SHP77 (cell line): Measurements from ENCODE around the gene CFAP161.
A peak's percentile ranks its signal among the peaks of the same experiment; 100 is the strongest.
"Not testable (repeated sequence)": the region's sequence is repeated elsewhere in the genome, so short reads cannot be mapped to it uniquely, and the experiment has no call there.

Source experiments
- DNase-seq, 2 experiments: peaks; one replicate each; lab custom pipeline; 2025; lab: John Stamatoyannopoulos, UW

Gene CFAP161

GRCh38 chr15:81107889-81108288, 26.2 kb upstream of the CFAP161 start:
- no peak for DNase-seq

DNA sequence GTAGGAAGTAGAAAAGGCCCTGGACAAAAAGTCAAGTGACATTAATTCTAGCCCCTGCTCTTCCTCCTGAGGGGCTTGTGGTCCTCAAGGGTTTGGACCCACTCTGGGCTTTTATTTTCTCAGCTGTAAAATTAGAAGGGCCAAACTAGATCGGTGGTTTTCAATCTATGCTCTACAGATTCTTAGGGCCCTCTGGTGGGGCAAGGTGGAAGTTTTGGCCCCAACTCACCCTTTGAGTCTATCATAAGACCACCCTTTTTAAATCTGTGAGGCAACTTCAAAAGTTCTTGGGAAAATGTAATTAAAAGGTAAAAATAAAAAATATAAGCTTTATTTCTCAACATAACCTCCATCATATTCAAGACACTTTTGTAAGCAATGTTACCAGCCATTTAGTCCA, 25.6 kb upstream of the CFAP161 start:
- DNase-seq: no peak

- DNase-seq: no peak
These were observed 23.1 kb upstream of the CFAP161 start for GRCh38 chr15:81111018-81111417.

- DNase-seq: no peak
These were observed 22.3 kb upstream of the CFAP161 start for GRCh38 chr15:81111510-81112470.

GRCh38 chr15:81113204-81113657, 20.8 kb upstream of the CFAP161 start:
- DNase-seq: no peak

DNA sequence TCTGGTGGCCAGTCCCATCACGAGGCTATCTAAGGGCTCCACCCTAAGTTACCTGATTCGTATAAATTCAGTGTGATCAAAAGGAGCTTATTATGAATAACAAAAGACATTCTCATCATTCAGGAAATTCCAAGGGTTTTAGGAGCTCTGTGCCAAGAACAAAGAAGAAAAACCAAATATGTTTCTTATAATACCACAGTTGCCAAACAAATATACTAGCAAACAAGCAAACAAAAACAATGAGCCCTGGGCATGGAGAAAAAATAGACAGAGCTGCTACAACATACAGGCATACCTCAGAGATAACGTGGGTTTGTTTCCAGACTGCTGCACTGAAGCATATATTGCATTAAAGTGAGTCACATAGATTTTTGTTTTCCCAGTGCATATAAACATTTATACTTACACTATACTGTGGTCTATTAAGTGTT, 20.2 kb upstream of the CFAP161 start:
- no peak for DNase-seq

GRCh38 chr15:81115054-81115939, 18.8 kb upstream of the CFAP161 start:
- DNase-seq: no peak

- DNase-seq: no peak
These were observed 16.9 kb upstream of the CFAP161 start for GRCh38 chr15:81117136-81117535.

GRCh38 chr15:81117581-81117980, 16.5 kb upstream of the CFAP161 start:
- no peak for DNase-seq

- no peak for DNase-seq
These were observed 15.7 kb upstream of the CFAP161 start for GRCh38 chr15:81118361-81118760.

DNA sequence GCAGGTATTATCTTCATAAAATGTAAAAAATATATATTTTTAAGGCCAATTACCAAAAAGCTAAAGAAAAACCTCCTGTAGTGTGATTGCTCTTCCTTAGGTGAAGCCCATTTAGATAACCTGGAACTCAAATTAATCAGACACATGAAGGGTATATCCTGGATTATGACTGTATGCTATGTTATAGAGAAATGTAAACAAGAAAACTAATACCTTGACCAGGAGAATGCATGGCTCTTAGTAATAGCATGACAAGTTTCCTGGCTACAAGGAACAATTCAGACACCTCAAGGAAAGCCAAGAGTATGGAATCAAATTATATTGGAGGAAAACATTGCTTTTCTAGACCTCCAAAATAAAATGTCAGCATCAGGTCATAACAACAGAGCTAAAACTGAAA, 14.0 kb upstream of the CFAP161 start:
- no peak for DNase-seq

GRCh38 chr15:81126892-81127291, 7.2 kb upstream of the CFAP161 start:
- DNase-seq: no peak

GRCh38 chr15:81141478-81141877, 7.4 kb downstream of the CFAP161 start:
- DNase-seq: not testable (repeated sequence)

- DNase-seq: no peak
These were observed 11.9 kb downstream of the CFAP161 start for GRCh38 chr15:81146006-81146405.

DNA sequence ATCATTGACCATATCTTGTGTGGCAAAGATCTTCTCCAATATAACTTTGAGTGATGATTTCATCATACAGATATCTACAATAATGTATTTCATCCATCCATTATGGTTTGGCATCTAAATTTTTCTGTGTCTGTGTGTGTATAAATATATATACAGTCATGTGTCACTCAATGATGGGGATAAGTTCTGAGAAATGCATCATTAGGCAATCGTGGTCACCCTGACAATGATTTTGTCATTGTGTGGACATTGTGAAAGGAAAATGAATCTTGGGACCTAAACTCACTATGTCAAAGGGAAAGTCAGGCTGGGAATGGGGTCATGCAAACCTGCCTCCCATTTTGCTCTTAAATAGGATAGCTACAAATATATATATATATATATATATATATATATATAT, 12.4 kb downstream of the CFAP161 start:
- DNase-seq: no peak

- DNase-seq: no peak
These were observed 17.3 kb downstream of the CFAP161 start for GRCh38 chr15:81151389-81151788.

GRCh38 chr15:81152339-81152738, 18.3 kb downstream of the CFAP161 start:
- DNase-seq: no peak

GRCh38 chr15:81152799-81153198, 18.7 kb downstream of the CFAP161 start:
- DNase-seq: no peak

- DNase-seq: peak; percentile 14 to 49
These were observed 21.5 kb downstream of the CFAP161 start for GRCh38 chr15:81155375-81156218.

DNA sequence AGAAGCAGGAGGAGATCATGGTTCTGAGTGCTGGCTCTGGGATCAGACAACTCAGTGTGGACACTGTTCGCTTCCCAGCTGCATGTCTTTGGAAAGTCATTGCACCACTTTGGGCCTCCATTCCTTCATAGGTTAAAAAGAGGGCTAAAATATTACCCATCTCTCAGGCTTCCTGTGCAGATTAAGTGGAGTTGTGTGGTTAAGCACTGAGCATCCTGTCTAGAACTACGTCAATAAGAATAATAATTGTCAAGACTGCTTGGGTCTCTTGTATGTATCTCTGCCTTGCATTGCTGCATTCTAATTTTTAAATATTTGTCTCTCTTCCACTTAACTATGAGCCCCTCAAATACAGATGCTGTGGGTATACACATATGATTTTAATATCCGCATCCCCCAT, 22.3 kb downstream of the CFAP161 start:
- DNase-seq: no peak

- DNase-seq: no peak
These were observed 23.3 kb downstream of the CFAP161 start for GRCh38 chr15:81157195-81157938.
